ENCODE results near the gene PEG3. TPM values are rescaled to one million over a fixed set of nuclear protein-coding genes. Genes with fewer than 3 reads are reported as not detected.

PEG3 gene
- total and polyA plus RNA-seq, 9 of the 15 experiments (the other 6 are each of a cell fraction or from before 2014, with no cell fraction given) = 0.04 to 0.40 TPM; not detected in 7

DNA sequence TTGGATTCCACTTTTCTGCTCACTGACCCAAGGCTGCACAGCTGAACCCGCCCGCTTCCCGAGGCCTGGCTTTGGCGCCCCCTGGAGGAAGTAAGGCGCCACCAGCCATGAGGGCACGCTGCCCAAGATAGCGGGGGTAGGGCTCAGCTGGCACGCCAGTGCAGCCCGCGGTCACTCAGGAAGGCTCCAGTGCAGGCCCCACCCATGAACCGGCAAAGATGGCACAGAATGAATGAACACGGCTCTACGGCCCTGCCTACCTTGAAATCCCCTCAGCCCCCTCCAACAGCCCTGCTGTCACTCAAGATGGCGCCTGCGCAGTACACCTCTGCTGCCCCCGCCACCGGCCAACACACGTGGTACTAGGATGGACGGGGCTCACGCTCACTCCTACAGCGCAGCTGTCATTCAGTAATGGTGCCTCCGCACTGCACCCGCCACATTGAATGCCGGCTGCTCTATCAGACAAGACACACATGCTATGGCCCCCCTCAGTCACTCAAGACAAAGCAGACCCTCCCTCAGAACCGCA is 3.0 kb downstream of the PEG3 start:
- Histone ChIP-seq H3K27ac (ENCODE audit: extremely low read depth, low read depth, low read length) (no peak overlapping the region), H4K20me1 (replicated peaks; ENCODE audit: control insufficient read depth, insufficient read depth, low read length) (no peaks in the 10 kb centered on the region), H3K4me2 (ENCODE audit: insufficient read depth, low read length) (no peak overlapping the region), H3K36me3 (ENCODE audit: control insufficient read depth, insufficient read depth, low read length) (no peaks in the 10 kb centered on the region), H3K27me3 (ENCODE audit: control insufficient read depth in 2 of 2, insufficient read depth in 2 of 2, low read length in 2 of 2) (no peaks in the 10 kb centered on the region), H3K4me1 (replicated peaks in 1 of 2; ENCODE audit: control insufficient read depth in 2 of 2, insufficient read depth in 2 of 2, low read length in 2 of 2) (no peaks in the 10 kb centered on the region), H3K9me3 (replicated peaks; ENCODE audit: control insufficient read depth, insufficient read depth, low read depth, low read length) (peaks cover 2% of the 10 kb centered on the region; the same call in 1 of the 2 replicates), H3K9me1 (ENCODE audit: control insufficient read depth, insufficient read depth, low read length) (no peaks in the 10 kb centered on the region), H2AFZ (ENCODE audit: low read depth, low read length) (no peak overlapping the region), H3K9ac (ENCODE audit: insufficient read depth in 1 of 2, low read depth in 2 of 2, low read length in 2 of 2) (no peak overlapping the region), H3K79me2 (ENCODE audit: control insufficient read depth, insufficient read depth, low read length) (no peaks in the 10 kb centered on the region), H3K4me3 (no peak overlapping the region)
- WGBS (ENCODE audit: insufficient coverage, low coverage, missing lambda C conversion rate) = 32% methylated on average over 21 of the region's 25 CpGs
- intact Hi-C loops (cut with micrococcal nuclease) = no loop called here
- FAIRE-seq (no peak), DNase-seq (ENCODE audit: extremely low read depth in 1 of 4, low spot score in 3 of 4) (no peak), ATAC-seq (no peak)
- CTCF ChIA-PET (ENCODE audit: low intra/inter-chr PET ratio) = no interaction called here
- TF ChIP-seq RBM17 (IDR thresholded peaks at IDR 0.05; ENCODE audit: borderline replicate concordance, low read depth, low read length) (no peak), WHSC1 (IDR thresholded peaks at IDR 0.05; ENCODE audit: low read length) (no peak), BCL6 (CRISPR knock-in tag; IDR thresholded peaks at IDR 0.05) (no peak), CREBBP (IDR thresholded peaks at IDR 0.05; ENCODE audit: low read depth, low read length) (no peak), IFI16 (CRISPR knock-in tag; IDR thresholded peaks at IDR 0.05) (no peak)
- TF ChIP-seq, protein P1, sequence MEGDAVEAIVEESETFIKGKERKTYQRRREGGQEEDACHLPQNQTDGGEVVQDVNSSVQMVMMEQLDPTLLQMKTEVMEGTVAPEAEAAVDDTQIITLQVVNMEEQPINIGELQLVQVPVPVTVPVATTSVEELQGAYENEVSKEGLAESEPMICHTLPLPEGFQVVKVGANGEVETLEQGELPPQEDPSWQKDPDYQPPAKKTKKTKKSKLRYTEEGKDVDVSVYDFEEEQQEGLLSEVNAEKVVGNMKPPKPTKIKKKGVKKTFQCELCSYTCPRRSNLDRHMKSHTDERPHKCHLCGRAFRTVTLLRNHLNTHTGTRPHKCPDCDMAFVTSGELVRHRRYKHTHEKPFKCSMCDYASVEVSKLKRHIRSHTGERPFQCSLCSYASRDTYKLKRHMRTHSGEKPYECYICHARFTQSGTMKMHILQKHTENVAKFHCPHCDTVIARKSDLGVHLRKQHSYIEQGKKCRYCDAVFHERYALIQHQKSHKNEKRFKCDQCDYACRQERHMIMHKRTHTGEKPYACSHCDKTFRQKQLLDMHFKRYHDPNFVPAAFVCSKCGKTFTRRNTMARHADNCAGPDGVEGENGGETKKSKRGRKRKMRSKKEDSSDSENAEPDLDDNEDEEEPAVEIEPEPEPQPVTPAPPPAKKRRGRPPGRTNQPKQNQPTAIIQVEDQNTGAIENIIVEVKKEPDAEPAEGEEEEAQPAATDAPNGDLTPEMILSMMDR (IDR thresholded peaks at IDR 0.05 in 2 of 3, conservative IDR thresholded peaks at IDR 0.05 in 1 of 3; ENCODE audit: insufficient read depth in 2 of 3, low read depth in 1 of 3, low read length in 3 of 3) = 0 out of 6 replicates have a peak, but pooled peaks of 1 of the 3 experiments have one; percentile 19
- TF ChIP-seq, protein P2, sequence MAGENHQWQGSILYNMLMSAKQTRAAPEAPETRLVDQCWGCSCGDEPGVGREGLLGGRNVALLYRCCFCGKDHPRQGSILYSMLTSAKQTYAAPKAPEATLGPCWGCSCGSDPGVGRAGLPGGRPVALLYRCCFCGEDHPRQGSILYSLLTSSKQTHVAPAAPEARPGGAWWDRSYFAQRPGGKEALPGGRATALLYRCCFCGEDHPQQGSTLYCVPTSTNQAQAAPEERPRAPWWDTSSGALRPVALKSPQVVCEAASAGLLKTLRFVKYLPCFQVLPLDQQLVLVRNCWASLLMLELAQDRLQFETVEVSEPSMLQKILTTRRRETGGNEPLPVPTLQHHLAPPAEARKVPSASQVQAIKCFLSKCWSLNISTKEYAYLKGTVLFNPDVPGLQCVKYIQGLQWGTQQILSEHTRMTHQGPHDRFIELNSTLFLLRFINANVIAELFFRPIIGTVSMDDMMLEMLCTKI (IDR thresholded peaks at IDR 0.05; ENCODE audit: partially characterized antibody) = no peak
- TF ChIP-seq, protein P3, sequence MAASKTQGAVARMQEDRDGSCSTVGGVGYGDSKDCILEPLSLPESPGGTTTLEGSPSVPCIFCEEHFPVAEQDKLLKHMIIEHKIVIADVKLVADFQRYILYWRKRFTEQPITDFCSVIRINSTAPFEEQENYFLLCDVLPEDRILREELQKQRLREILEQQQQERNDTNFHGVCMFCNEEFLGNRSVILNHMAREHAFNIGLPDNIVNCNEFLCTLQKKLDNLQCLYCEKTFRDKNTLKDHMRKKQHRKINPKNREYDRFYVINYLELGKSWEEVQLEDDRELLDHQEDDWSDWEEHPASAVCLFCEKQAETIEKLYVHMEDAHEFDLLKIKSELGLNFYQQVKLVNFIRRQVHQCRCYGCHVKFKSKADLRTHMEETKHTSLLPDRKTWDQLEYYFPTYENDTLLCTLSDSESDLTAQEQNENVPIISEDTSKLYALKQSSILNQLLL (CRISPR knock-in tag; IDR thresholded peaks at IDR 0.05; ENCODE audit: borderline replicate concordance) = no peak
- POLR2A ChIA-PET = no interaction called here
- BruUV-seq (replicated peaks) = no TSS peak
- in situ Hi-C loops (cut with MboI) = no loop called here
